Peyer's patch (tissue), 4 donors: ENCODE data around the gene RCOR1. TPM values are rescaled to one million over a fixed set of nuclear protein-coding genes. Genes with fewer than 3 reads are reported as not detected.

Experiments
- DNase-seq, 3 donors: peaks; one replicate each; pipeline ENCODE4 v3.0.0-alpha.2; 2017 to 2019
- H3K27ac ChIP-seq, 4 donors: fragments of 200-600 bp; sonication (generic); one replicate each; pipeline ENCODE4 v1.5.1; 2016 to 2019
- H3K27me3 ChIP-seq, 2 donors: fragments of 200-600 bp; sonication (generic); one replicate each; pipeline ENCODE4 v1.5.1; 2019
- H3K36me3 ChIP-seq, 3 donors: fragments of 200-600 bp; sonication (generic); one replicate each; pipeline ENCODE4 v1.5.1; 2016 to 2019
- H3K4me1 ChIP-seq, 4 donors: fragments of 200-600 bp; sonication (generic); one replicate each; pipeline ENCODE4 v1.5.1; 2016 to 2019
- H3K4me3 ChIP-seq, 4 donors: fragments of 200-600 bp; sonication (generic); 1 replicate in 3 of 4; 2 replicates in 1 of 4; pipeline ENCODE4 v1.5.1; 2016 to 2019; ENCODE audit warnings: mild to moderate bottlenecking in 1 of 4
- H3K9me3 ChIP-seq, 4 donors: fragments of 200-600 bp; sonication (generic); one replicate each; pipeline ENCODE4 v1.5.1; 2016 to 2019; ENCODE audit warnings: mild to moderate bottlenecking in 1 of 4
- CTCF ChIP-seq, 6 experiments: fragments of 450-650 bp in 4 of 6; fragments of 200-600 bp in 2 of 6; sonication (generic) in 1 of 6; IDR thresholded peaks; one replicate each; pipeline ENCODE4 v1.5.1; 2017 to 2019; ENCODE audit warnings: antibody characterized with exemption in 6 of 6, mild to moderate bottlenecking in 3 of 6, moderate library complexity in 1 of 6
- POLR2A ChIP-seq, 2 donors: fragments of 450-650 bp; IDR thresholded peaks; one replicate each; pipeline ENCODE4 v1.5.1; 2017; ENCODE audit warnings: antibody characterized with exemption in 2 of 2, mild to moderate bottlenecking in 2 of 2, moderate library complexity in 2 of 2
- total RNA-seq, 4 donors: library from RNA; depleted of rRNA; stranded (reverse); fragments of >200 nt; gene quantifications; one replicate each; pipeline ENCODE4 v1.1.0, GENCODE V29; 2016

RCOR1 gene
- total RNA-seq, 4 donors from 2014 or later = 16.5 to 26.3 (median 21.1) TPM

GRCh38 chr14:102678394-102678793 is 85.9 kb downstream of the RCOR1 start:
- peaks cover 0 to 7% (median 0%) of the 10 kb centered on the region in 4 donors for H3K4me1 ChIP-seq
- no peak overlapping the region for H3K27ac ChIP-seq
- no peaks in the 10 kb centered on the region for H3K36me3 ChIP-seq
- TF ChIP-seq CTCF (IDR thresholded peaks at IDR 0.05) = no peak
- TF ChIP-seq POLR2A (IDR thresholded peaks at IDR 0.05) = no peak
- no peaks in the 10 kb centered on the region for H3K27me3 ChIP-seq
- no peak overlapping the region for H3K4me3 ChIP-seq
- no peaks in the 10 kb centered on the region for H3K9me3 ChIP-seq
- no peak for DNase-seq

- Histone ChIP-seq H3K27ac (peak overlapping the region in 3 of 4 donors; percentile 64 to 87 (median 84)), H3K4me1 (peaks cover 0 to 8% (median 0%) of the 10 kb centered on the region in 4 donors), H3K36me3 (no peaks in the 10 kb centered on the region), H3K4me3 (peak overlapping the region in 2 of 4 donors; percentile 42 to 45), H3K27me3 (no peaks in the 10 kb centered on the region), H3K9me3 (no peaks in the 10 kb centered on the region)
- peak in 2 of 3 donors; percentile 70 to 79 for DNase-seq
- TF ChIP-seq CTCF (IDR thresholded peaks at IDR 0.05) = no peak
- peak in 1 of 2 donors; percentile 31 for TF ChIP-seq POLR2A (IDR thresholded peaks at IDR 0.05)
Measured at GRCh38 chr14:102683399-102684297, 91.2 kb downstream of the RCOR1 start.

- no peak for DNase-seq
- no peaks in the 10 kb centered on the region for H3K9me3 ChIP-seq
- TF ChIP-seq POLR2A (IDR thresholded peaks at IDR 0.05) = no peak
- no peak for TF ChIP-seq CTCF (IDR thresholded peaks at IDR 0.05)
- no peaks in the 10 kb centered on the region for H3K36me3 ChIP-seq
- peak overlapping the region in 3 of 4 donors; percentile 64 to 87 (median 84) for H3K27ac ChIP-seq
- H3K4me3 ChIP-seq = peak overlapping the region in 2 of 4 donors; percentile 42 to 45
- no peaks in the 10 kb centered on the region for H3K27me3 ChIP-seq
- H3K4me1 ChIP-seq = peaks cover 0 to 8% (median 0%) of the 10 kb centered on the region in 4 donors
Measured at GRCh38 chr14:102684298-102684663, 91.8 kb downstream of the RCOR1 start.

- Histone ChIP-seq H3K36me3 (no peaks in the 10 kb centered on the region), H3K27ac (no peak overlapping the region), H3K27me3 (no peaks in the 10 kb centered on the region), H3K4me1 (peaks cover 0 to 17% (median 0%) of the 10 kb centered on the region in 4 donors), H3K9me3 (no peaks in the 10 kb centered on the region), H3K4me3 (no peak overlapping the region)
- TF ChIP-seq POLR2A (IDR thresholded peaks at IDR 0.05) (no peak), CTCF (IDR thresholded peaks at IDR 0.05) (no peak)
- DNase-seq = no peak
Measured at GRCh38 chr14:102686196-102686801, 93.8 kb downstream of the RCOR1 start.

- DNase-seq = no peak
- Histone ChIP-seq H3K4me1 (peaks cover 0 to 11% (median 0%) of the 10 kb centered on the region in 4 donors), H3K27me3 (no peaks in the 10 kb centered on the region), H3K9me3 (no peaks in the 10 kb centered on the region), H3K4me3 (no peak overlapping the region), H3K36me3 (no peaks in the 10 kb centered on the region), H3K27ac (no peak overlapping the region)
- TF ChIP-seq POLR2A (IDR thresholded peaks at IDR 0.05) = no peak
- no peak for TF ChIP-seq CTCF (IDR thresholded peaks at IDR 0.05)
Measured at GRCh38 chr14:102688290-102688689, 95.8 kb downstream of the RCOR1 start.
